T-helper 2 cell treated with Interferon-gamma antibody and Interleukin-4, amounts not matched to agents 5 μg/mL and 100 μg/mL, for 36 hours (primary cell): ENCODE measurements around the gene MEDAG.

ENCODE experiments used
- DNase-seq: peaks from one replicate; pipeline ENCODE4 v3.0.0; 2021; ENCODE audit warnings: low spot score
- H3K27ac Mint-ChIP-seq: one replicate; pipeline ENCODE4 v1.8.0; 2021; ENCODE audit warnings: mild to moderate bottlenecking, mixed read lengths
- H3K27me3 Mint-ChIP-seq: one replicate; pipeline ENCODE4 v1.8.0; 2021; ENCODE audit warnings: low read depth, mixed read lengths
- H3K36me3 Mint-ChIP-seq: one replicate; pipeline ENCODE4 v1.8.0; 2021; ENCODE audit warnings: low read depth, mixed read lengths
- H3K4me1 Mint-ChIP-seq: one replicate; pipeline ENCODE4 v1.8.0; 2021; ENCODE audit warnings: low read depth, mixed read lengths
- H3K4me3 Mint-ChIP-seq: one replicate; pipeline ENCODE4 v1.8.0; 2022; ENCODE audit warnings: mild to moderate bottlenecking, moderate library complexity, mixed read lengths
- H3K9me3 Mint-ChIP-seq: one replicate; pipeline ENCODE4 v1.8.0; 2021; ENCODE audit warnings: mixed read lengths

MEDAG gene

DNA sequence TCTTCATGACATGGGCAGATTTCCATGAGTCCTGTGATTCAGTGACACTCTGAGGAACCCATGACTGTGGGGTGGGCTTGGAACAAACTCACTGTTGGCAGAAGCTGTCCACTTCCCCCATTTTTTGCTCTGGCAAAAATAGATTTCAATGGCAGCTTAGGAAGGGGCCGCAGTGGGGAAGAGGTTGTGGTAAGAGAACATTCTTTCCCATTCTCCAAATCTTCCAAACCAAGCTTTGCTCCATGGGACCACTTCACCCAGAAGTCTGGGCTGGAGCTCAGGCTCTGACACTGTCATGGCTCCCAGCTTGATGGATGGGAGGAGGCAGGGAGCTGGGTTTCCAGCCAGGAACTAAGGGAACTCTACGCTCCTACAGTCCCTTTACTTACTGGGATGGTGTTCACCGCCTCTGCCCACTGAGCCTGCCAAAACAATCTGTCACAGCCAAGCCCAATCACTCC is 24.9 kb upstream of the MEDAG start:
- Mint-ChIP-seq H3K4me1 (peaks cover 12% of the 10 kb centered on the region), H3K27ac (no peak overlapping the region), H3K36me3 (peaks cover 2% of the 10 kb centered on the region), H3K4me3 (no peak overlapping the region), H3K27me3 (peaks cover 15% of the 10 kb centered on the region), H3K9me3 (peaks cover 13% of the 10 kb centered on the region)
- DNase-seq = no peak

GRCh38 chr13:30882026-30882850 is 23.8 kb upstream of the MEDAG start:
- peaks cover 2% of the 10 kb centered on the region for H3K36me3 Mint-ChIP-seq
- H3K9me3 Mint-ChIP-seq = peaks cover 13% of the 10 kb centered on the region
- H3K4me3 Mint-ChIP-seq = no peak overlapping the region
- no peak overlapping the region for H3K27ac Mint-ChIP-seq
- peaks cover 17% of the 10 kb centered on the region for H3K27me3 Mint-ChIP-seq
- DNase-seq = no peak
- peaks cover 12% of the 10 kb centered on the region for H3K4me1 Mint-ChIP-seq

GRCh38 chr13:30882996-30883766 is 22.9 kb upstream of the MEDAG start:
- no peak overlapping the region for H3K27ac Mint-ChIP-seq
- no peak for DNase-seq
- peaks cover 2% of the 10 kb centered on the region for H3K36me3 Mint-ChIP-seq
- peaks cover 12% of the 10 kb centered on the region for H3K4me1 Mint-ChIP-seq
- H3K9me3 Mint-ChIP-seq = peaks cover 13% of the 10 kb centered on the region
- H3K4me3 Mint-ChIP-seq = no peak overlapping the region
- peaks cover 18% of the 10 kb centered on the region for H3K27me3 Mint-ChIP-seq

- Mint-ChIP-seq H3K27me3 (peaks cover 13% of the 10 kb centered on the region), H3K36me3 (peaks cover 2% of the 10 kb centered on the region), H3K4me3 (no peak overlapping the region), H3K9me3 (peaks cover 13% of the 10 kb centered on the region), H3K27ac (no peak overlapping the region), H3K4me1 (peaks cover 12% of the 10 kb centered on the region)
- no peak for DNase-seq
Observed at GRCh38 chr13:30884543-30884942, 21.5 kb upstream of the MEDAG start.

GRCh38 chr13:30889196-30889690 is 16.8 kb upstream of the MEDAG start:
- H3K4me3 Mint-ChIP-seq = no peak overlapping the region
- no peak overlapping the region for H3K27ac Mint-ChIP-seq
- H3K9me3 Mint-ChIP-seq = peaks cover 9% of the 10 kb centered on the region
- DNase-seq = no peak
- peaks cover 5% of the 10 kb centered on the region for H3K27me3 Mint-ChIP-seq
- no peaks in the 10 kb centered on the region for H3K36me3 Mint-ChIP-seq
- H3K4me1 Mint-ChIP-seq = peaks cover 9% of the 10 kb centered on the region

GRCh38 chr13:30892966-30893365 is 13.1 kb upstream of the MEDAG start:
- H3K9me3 Mint-ChIP-seq = no peaks in the 10 kb centered on the region
- no peak for DNase-seq
- no peaks in the 10 kb centered on the region for H3K4me1 Mint-ChIP-seq
- no peak overlapping the region for H3K27ac Mint-ChIP-seq
- no peaks in the 10 kb centered on the region for H3K36me3 Mint-ChIP-seq
- peaks cover 2% of the 10 kb centered on the region for H3K27me3 Mint-ChIP-seq
- no peak overlapping the region for H3K4me3 Mint-ChIP-seq

DNA sequence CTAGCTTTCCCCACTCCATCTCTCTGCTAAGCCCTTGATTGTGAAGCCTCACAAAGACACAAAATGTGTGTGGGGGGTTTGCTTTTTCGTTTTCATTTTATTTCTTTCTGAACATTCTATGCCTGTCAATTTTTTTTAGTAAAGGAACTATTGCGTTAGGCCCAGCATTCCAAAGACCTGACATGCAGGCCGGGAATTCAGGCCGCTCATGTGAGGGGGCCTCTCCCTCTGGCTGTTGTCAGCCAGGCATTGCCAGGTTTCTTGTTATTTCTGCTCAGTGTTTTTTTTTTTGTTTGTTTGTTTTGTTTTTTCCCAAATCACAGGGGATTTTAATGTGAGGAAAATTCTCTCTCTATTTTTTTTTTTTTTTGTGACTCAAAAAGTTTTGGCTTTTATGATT is 10.3 kb upstream of the MEDAG start:
- no peaks in the 10 kb centered on the region for H3K9me3 Mint-ChIP-seq
- no peak overlapping the region for H3K4me3 Mint-ChIP-seq
- H3K27me3 Mint-ChIP-seq = peaks cover 7% of the 10 kb centered on the region

GRCh38 chr13:30898070-30898469 is 8.0 kb upstream of the MEDAG start:
- no peaks in the 10 kb centered on the region for H3K9me3 Mint-ChIP-seq
- no peak overlapping the region for H3K4me3 Mint-ChIP-seq
- H3K27me3 Mint-ChIP-seq = peaks cover 15% of the 10 kb centered on the region
- H3K27ac Mint-ChIP-seq = no peak overlapping the region
- no peaks in the 10 kb centered on the region for H3K36me3 Mint-ChIP-seq
- DNase-seq = no peak
- peaks cover 4% of the 10 kb centered on the region for H3K4me1 Mint-ChIP-seq

More for the DNA sequence above, 10.3 kb upstream of the MEDAG start:
- no peaks in the 10 kb centered on the region for H3K36me3 Mint-ChIP-seq
- peaks cover 4% of the 10 kb centered on the region for H3K4me1 Mint-ChIP-seq
- H3K27ac Mint-ChIP-seq = no peak overlapping the region
- no peak for DNase-seq

- peak; percentile 11 for DNase-seq
- no peaks in the 10 kb centered on the region for H3K9me3 Mint-ChIP-seq
Observed at GRCh38 chr13:30898678-30899241, 7.3 kb upstream of the MEDAG start.

DNA sequence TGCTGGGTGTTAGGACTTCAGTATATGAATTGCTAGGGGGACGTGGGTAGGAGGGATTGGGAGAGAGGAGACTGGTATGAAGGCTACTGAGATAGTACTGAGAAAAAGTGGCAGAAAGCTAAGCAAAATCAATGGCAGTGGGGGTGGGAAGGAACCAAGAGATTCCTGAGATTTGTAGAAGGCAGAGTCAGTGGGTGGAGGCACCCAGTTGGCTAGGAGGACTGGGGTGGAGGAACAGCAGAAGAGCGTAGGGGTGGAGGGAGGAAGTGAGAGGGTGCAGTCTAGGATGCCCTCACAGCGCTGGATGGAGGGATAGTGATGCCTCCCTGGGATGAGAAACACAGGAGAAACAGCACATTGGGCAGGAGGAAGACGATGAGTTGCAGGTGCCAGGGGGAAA is 5.6 kb upstream of the MEDAG start:
- Mint-ChIP-seq H3K36me3 (no peaks in the 10 kb centered on the region), H3K4me3 (no peak overlapping the region), H3K27ac (no peak overlapping the region), H3K4me1 (peaks cover 4% of the 10 kb centered on the region), H3K9me3 (no peaks in the 10 kb centered on the region), H3K27me3 (peaks cover 37% of the 10 kb centered on the region)
- DNase-seq = no peak

More at GRCh38 chr13:30898678-30899241, 7.3 kb upstream of the MEDAG start:
- H3K27me3 Mint-ChIP-seq = peaks cover 20% of the 10 kb centered on the region
- peaks cover 4% of the 10 kb centered on the region for H3K4me1 Mint-ChIP-seq
- no peak overlapping the region for H3K4me3 Mint-ChIP-seq
- no peaks in the 10 kb centered on the region for H3K36me3 Mint-ChIP-seq
- H3K27ac Mint-ChIP-seq = no peak overlapping the region

GRCh38 chr13:30900952-30901749 is 4.9 kb upstream of the MEDAG start:
- H3K4me3 Mint-ChIP-seq = no peak overlapping the region
- no peaks in the 10 kb centered on the region for H3K9me3 Mint-ChIP-seq

GRCh38 chr13:30904043-30904442 is 2.0 kb upstream of the MEDAG start:
- peaks cover 10% of the 10 kb centered on the region for H3K4me1 Mint-ChIP-seq
- H3K27ac Mint-ChIP-seq = no peak overlapping the region

More at GRCh38 chr13:30900952-30901749, 4.9 kb upstream of the MEDAG start:
- H3K27me3 Mint-ChIP-seq = peaks cover 40% of the 10 kb centered on the region
- no peak overlapping the region for H3K27ac Mint-ChIP-seq
- peaks cover 6% of the 10 kb centered on the region for H3K4me1 Mint-ChIP-seq
- DNase-seq = no peak
- H3K36me3 Mint-ChIP-seq = no peaks in the 10 kb centered on the region

DNA sequence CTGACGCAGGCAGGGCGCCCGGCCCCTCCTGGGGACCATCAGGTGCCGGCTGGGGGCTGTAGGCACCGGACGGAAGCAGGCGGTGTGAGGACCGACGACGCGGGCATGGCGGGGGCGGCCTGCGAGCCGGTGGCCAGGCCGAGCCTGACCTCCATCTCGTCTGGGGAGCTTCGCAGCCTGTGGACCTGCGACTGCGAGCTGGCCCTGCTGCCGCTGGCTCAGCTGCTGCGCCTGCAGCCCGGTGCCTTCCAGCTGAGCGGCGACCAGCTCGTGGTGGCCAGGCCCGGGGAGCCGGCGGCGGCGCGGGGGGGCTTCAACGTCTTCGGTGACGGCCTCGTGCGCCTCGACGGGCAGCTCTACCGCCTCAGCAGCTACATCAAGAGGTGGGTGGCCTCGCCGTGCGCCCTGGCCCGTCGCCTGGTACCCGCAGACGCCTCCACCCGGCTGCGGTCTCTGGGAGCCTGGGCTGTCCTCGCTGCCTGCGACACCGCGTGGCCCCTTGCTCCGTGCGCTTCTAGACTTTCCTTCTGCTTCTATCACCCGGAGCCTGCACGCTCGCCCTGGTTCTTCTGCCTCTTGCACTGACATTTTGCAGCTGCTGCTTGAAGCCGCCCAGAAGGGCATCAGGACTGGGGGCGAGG is 460 bp downstream of the MEDAG start:
- no peaks in the 10 kb centered on the region for H3K9me3 Mint-ChIP-seq
- no peak overlapping the region for H3K27ac Mint-ChIP-seq
- H3K36me3 Mint-ChIP-seq = no peaks in the 10 kb centered on the region
- H3K4me3 Mint-ChIP-seq = no peak overlapping the region
- H3K27me3 Mint-ChIP-seq = peaks cover 59% of the 10 kb centered on the region
- DNase-seq = no peak
- H3K4me1 Mint-ChIP-seq = peaks cover 8% of the 10 kb centered on the region

More at GRCh38 chr13:30904043-30904442, 2.0 kb upstream of the MEDAG start:
- Mint-ChIP-seq H3K4me3 (no peak overlapping the region), H3K27me3 (peaks cover 61% of the 10 kb centered on the region), H3K36me3 (no peaks in the 10 kb centered on the region), H3K9me3 (no peaks in the 10 kb centered on the region)
- no peak for DNase-seq
